NCI-H510A (cell line): ENCODE measurements around the gene TK2.
A peak's percentile ranks its signal among the peaks of the same experiment; 100 is the strongest.
"Not testable (repeated sequence)": the region's sequence is repeated elsewhere in the genome, so short reads cannot be mapped to it uniquely, and the experiment has no call there.

Experiments
- DNase-seq: peaks from one replicate; lab custom pipeline; 2025; lab: John Stamatoyannopoulos, UW

TK2 gene

DNA sequence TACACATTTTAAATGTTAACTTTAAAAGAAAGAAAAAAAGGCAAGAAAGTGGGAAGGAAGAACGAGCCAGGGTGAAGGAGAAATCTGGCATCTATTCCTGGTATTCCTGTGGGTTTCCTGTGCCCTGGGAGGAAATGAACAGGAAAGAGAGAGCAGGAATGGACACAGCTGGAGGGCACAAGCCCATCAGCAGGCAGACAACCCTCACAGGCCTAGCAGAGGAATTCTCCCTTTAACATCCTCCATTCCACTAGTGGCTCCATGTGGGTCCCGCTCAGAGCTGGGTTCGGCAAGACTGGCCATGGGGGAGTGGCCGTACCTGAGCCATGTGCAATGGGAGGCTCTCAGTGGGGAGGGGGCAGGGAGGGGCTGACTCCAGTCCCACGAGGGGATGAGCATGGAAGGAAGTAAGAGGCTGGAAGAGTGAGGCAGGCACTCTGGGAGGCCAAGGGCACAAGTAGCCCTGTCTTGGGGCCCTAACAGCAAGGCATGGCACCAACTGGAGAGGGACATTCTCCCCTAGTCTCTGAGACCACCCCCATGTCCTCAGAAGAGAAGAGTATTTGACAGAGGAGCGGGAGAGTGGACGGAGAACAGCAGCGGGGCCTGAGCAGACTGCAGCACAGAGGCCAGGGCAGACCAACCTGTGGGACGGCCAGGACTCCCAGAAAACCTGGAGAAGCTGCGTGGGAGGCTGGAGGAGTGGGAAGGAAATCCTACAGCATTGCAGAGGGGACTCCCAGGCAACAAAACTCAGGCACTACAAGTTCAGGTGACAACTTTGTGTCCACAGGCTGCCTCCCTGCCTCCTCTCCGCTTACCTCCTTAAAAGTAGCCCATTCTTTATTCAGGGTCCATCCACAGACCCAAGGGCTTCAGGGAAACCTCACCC, 30.2 kb downstream of the TK2 start:
- DNase-seq, result no peak

DNA sequence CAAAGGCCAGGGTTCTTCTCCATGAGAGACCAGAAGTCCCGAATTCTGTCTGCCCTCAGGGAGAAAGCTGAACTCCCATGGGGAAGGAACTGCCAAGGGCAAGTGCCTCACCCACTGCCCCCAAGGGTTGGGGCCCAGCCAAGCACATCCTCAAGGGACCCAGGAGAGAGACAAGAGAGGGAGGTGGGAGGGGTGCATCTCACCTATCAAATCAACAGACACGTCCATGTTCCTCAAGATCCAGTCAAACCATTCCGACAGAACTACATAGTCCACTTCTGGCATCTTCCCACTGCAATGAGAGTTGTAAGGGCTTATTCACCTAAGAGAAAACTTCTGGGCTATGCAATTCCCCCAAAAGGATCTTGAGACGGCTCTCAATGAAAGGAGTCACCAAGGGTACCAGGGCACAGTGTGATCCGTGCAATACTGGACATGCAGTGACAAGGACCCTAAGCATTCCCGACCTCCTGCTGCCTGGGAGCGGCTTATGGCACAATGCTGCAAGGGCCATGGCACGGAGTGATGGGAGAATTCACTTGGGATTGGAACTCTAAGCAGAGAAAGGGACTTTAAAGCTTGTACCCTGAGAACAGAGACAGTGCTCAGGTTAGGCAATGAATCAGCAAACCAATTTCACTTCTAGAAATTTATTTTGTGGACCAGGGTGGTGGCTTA, 32.2 kb downstream of the TK2 start:
- DNase-seq, result no peak

DNA sequence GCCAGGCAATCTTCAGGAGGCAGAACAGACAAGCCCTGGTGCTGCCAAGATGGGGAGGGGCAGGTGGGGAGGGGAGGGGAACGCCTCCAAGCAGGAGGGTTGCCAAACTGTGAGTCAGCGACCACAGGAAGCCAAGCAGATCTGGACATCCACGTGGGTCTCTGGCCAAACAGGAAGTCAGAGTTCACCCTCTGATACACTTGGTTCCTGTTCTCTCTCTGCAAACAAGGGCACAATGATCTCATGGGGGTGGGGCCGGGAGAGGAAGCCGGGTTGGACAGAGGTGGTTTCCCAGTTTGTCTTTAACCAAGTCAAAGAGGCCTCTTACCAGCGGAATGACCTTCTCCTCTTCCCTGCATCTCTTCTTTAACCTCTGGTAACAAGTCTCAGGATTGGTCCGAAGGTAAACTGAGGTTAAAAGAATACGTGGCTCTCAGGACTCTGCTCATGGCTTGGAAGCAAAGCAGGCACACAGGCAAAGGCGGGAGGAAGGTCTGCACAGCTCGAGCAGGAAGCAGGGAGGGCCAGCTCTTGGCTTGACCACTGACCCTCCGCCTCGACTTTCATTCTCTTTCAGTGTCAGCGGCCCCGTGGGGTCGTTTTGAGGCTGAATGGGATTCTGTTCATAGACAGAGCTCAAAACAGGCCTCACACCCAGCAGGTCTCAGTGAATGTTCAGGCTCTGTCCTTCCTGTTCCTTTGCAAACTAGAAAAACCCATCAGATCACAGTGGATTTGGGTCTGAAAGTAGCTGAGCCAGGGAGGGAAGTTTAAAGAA, 32.9 kb downstream of the TK2 start:
- peak; percentile 63 for DNase-seq

DNA sequence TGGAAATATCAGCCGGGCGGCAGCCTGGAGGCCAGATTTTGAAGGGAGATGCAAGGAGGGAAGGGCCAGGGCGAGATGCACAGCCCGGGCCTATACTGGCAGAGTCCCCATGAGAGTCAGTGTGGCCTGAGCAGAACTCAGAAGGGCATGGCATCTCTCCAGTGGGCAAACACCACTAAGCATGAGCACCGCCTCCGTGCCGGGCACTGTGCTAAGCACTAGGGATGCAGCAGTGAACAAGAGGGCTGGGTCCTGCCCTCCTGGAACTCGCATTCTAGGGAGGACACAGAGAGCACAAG, 33.5 kb downstream of the TK2 start:
- DNase-seq, result no peak

DNA sequence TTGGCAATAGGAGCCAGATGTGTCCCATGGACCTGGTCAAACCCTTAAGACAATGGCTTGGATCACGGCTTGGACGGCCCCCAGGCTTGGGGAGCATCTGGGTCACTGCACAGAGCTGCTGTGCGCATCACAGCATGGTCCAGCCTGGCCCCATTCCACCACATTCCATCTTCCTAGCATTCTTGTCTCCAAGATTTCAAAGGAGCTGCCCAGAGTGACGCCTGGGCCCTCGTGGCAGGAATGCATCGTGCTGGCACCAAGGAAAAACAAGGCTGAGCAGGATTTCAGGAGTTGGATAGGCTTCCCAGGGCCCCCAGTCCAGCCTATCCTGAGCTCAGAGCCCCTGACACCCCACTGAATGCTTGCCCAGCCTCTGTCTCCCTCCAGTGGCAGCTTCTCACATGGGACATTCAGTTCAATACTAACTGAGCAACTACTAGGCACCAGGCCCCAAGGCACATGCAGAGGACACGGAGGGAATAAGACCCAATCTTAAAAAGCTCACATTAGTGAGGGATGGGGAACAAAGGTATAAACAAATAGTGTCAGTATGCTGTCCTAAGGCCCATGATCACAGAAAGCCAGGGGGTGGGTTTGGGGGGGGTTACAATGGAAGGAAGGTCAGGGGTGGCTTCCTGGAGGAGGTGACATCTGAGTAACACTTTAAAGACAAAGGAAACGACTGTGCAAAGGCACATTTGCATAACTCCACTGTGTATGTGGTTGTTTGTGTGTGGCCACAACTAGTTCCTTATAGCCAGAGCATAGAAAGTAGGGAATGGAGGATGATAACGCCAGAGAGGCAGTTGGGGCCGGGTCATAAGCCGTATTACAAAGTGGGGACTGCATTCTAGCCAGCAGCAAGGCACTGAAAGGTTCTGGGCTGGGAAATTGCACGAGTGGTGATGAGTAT, 34.1 kb downstream of the TK2 start:
- DNase-seq, result no peak

DNA sequence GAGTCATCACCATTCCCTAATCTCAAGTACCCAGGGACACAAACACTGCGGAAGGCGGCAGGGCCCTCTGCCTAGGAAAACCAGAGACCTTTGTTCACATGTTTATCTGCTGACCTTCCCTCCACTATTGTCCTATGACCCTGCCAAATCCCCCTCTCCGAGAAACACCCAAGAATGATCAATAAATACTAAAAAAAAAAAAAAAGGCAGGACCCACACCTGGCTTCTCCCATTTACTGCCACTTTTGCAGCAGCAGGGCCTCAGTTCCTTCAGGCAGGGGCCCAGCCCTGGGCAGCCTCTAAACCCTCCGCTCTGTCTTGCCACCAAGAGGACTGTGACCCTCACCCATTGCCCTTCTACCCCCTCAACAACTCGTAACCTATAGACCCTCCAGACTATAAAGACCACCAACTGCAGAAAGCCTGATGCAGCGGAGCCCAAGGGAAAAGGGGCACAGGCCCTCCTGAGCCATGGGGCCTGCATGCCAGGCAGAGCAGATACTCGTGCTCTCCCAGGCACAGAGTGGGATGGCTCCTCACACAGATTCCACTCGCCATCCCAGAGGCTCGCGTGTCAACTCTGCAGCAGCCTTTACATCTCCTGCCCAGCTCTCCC, 34.8 kb downstream of the TK2 start:
- DNase-seq, result not testable (repeated sequence)

DNA sequence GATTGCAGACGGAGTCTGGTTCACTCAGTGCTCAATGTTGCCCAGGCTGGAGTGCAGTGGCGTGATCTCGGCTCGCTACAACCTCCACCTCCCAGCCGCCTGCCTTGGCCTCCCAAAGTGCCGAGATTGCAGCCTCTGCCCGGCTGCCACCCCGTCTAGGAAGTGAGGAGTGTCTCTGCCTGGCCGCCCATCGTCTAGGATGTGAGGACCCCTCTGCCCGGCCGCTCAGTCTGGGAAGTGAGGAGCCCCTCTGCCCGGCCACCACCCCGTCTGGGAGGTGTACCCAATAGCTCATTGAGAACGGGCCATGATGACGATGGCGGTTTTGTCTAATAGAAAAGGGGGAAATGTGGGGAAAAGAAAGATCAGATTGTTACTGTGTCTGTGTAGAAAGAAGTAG, 35.5 kb downstream of the TK2 start:
- not testable (repeated sequence) for DNase-seq

DNA sequence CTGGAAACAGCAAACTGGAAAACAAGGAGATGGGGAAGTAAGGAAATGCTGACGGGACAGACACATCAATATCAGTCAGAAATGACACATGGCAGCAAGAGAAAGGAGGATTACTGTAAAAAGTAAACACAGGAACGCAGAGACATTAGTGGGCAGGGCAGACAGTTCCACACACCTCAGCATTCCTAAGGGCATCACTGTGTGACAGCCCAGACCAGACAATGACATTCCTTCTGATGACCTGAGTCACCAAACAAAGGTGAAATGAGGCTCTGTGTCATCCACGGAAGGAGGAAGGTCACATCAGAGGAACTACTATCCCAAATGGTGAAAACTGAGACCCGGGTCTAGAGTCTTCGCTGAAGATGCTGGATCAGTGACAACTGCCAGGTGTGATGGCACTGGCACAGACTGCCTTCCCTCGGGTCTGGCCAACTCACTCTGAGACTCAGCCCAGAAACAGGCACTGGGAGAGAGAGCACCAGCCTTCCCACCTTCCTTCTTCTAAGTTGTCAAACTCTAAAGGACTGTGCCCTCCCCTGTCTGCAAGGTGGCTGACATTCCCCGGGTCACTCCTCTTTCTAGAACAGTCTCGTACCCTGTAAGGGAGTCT, 36.7 kb downstream of the TK2 start:
- DNase-seq, result no peak

DNA sequence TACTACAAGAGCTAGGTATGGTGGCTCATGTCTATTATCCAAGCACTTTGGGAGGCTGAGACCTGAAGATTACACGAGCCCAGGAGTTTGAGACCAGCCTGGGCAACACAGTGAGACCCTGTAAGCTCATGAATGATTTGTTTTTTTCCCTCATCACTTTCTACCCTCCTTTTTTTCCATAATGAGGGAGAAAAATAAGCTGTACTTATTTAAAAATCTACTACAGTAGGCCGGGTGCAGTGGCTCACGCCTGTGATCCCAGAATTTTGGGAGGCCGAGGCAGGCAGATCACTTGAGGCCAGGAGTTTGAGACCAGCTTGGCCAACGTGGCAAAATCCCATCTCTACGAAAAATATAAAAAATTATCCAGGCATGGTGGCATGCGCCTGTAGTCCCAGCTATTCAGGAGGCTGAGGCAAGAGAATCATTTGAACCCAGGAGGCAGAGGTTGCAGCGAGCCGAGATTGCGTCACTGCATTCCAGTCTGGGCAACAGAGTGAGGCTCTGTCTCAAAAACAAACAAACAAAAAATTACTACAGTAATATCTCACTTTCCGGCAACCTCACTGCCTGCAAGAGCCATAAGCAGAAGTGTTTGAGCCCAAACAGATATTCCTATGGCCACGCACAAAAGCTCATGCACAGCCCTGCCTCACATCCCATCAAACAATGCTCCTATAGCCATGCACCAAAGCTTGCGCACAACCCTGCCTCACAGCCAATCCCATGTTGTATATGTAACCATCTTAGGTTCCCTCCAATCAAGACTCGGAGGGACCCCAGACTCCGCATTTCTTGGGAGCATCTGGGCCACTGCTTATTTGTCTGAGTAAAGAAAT, 37.4 kb downstream of the TK2 start:
- DNase-seq, result no peak

DNA sequence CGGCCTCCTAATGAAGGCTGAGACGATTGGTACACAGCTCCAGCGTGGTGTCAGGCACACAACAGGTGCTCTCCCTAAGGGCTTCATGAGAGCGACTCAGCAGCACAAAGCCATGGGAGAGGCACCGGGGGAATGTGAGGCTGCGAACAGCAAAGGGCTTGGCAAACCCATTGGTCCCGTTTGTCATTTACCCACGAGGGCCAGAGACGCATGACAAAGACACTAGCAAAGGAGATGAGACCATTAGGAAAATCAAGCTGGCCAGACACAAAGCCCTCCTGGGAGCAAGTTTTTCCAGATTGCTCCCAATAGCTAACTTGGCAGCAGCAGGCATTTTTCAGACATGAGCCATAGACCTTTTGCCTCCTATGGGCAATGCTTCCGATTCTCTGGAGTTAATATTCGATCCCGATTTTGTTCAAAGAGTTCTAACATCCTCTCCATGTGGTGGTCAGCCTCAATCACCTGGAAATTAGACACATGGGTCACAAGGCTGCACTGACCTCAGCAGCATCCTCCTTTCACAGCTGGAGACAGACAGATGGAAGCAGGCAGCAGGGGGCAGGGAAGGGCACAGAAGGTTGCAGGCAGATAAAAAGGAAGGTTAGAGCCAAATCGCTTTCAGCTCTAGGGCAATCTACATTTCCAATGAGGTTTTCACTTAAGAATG, 38.2 kb downstream of the TK2 start:
- DNase-seq, result no peak

DNA sequence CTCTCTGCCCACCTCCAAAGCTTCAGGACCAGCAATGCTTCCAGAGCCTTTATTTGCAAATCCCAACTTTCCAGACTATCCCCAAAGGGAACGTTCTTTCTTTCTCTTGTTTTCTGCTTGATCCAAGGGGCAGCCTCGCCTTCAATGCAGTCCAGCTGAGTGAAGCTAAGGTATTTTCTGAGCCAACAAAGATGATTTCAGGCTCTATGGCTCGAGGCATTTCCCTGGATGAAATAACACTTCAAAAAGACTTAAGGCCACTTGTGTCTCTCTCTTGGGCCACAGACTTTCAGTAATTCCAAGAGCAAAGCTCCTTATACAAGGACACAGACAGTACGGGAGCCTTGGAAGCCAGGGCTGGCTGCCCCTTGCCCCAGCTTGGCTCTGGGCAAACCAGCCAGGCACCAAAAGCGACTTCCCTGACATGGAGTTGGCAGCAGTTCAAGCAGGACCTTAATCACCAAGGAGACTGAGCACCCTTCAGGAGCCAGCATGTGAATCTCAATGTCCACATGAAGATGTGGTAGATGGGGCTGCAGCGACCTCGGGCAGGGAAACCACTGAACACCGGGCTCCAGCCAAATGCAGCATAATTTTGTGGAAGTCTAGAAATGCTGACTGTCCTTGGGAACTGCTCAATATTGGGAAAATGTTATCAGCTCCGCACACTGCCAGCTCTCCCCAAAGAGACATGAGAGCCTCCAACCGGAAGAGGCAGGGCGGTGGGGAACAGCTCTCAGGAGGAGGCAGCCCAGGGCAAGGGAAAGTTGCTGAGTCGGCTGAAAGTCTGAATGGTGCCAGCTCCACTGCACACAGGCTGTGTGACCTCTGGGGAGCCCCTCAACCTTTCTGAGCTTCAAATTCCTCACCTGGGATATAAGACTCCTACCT, 39.0 kb downstream of the TK2 start:
- no peak for DNase-seq

DNA sequence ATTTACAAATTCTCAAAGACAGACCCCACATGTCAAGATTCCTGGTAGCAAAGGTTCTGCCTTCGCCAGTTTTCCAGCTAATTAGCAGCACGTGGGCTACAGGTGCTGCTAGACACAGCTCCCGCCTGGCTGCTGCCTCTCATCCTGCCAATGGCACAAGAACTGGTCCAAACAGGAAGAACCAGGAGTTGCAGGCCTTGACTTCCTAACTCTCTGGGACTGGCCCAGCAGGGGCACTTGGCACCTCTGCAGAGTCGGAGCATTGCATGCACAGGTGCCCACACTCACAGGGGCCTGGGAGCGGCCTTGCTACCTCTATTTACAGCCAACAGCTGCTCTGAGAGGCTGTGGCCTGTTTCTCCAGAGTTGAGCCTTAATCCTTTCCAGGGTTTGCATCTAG, 39.6 kb downstream of the TK2 start:
- no peak for DNase-seq

DNA sequence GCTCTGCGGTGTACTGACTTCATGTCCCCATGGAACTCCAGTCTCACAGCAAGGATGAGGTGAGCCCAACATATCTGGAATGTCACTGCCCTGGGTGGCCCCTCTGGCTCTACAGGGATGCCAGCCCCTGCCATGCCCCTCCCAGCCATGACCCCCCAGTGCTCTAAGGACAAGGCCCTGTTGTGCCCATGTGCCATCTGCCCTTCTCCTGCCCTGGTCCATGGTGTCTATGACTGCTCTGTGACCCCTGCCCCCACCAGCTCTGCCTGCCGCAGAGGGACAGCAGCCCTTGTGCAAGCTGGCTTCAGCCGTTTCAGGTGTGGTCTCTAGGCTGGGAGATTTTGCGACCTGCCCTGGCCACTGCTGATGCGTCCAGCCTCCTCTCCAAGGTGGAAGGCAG, 40.3 kb downstream of the TK2 start:
- no peak for DNase-seq

DNA sequence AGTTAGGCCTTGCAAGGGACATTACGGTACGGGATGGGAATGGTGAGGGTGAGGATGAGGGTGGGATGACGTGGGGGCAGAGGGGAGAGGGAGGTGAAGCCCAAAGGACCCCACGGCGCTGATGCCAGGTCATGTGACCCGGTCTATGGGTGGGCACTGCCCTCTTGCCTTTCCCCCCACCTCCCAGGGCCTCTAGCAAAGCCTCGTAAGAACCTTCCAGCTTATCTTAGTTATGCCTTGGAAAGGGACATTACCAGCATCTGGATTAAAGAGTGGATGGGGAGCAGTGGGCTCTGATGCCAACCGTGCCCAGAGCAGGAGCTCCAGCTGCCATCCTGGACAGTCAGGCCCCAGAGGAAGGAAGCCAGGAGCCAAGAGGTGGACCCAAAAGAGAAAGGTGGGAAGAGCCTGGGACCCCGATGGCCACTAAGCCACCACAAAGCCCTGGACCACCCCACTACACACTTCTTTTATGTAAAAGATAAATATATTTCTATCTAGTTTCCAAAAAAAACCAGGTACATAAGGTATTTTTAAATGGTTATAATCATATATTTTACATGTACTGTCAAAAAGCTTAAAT, 40.9 kb downstream of the TK2 start:
- no peak for DNase-seq

DNA sequence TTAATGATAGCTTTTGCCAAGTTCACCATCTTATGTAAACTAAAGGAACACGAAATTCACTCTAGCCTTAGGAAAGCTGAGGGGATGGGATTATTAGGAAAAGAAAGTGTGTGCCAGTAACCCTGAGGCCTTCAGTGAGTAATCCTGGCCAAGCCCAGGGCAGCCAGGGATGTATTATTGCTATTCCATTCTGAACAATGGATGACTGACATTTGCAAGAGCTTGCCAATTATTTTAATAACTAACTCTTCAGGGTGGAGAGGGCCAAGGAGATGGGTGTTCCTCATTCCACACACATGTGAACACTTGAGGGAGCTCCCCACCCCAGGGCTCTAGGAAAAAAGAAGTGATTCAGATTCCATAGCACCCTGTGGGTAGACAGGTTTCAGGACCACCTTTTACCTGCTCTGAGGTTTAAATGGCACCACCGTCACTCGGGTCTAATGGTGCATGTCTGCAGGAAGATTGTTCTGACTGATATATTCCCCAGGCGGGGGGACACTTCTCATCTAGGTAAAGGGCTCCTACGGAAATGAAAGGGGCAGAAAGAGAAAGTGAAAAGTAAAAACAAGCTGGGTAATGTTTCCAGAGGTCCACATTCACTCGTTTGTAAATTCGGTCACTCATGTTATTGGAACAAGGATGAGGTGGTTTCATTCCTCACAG, 41.5 kb downstream of the TK2 start:
- no peak for DNase-seq

DNA sequence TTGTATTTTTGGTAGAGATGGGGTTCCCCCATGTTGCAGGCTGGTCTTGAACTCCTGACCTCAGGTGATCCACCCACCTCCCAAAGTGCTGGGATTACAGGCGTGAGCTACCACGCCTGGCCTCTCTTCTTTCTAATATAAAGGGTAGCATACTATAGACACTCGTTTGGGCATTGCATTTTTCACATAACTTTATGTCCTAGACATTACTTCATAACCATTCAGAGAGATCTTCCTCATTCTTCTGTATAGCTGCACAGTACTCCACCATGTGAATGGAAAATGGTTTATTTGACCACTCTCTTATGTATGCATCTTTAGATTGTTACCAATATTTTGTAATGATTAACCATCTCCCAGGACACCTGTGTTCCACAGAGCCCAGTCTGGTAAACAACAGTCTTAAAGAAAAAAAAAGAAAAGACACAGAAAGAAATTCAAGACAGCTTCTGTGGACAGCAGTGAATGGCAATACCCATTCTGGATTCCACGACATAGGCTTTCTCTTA, 42.1 kb downstream of the TK2 start:
- DNase-seq, result no peak

DNA sequence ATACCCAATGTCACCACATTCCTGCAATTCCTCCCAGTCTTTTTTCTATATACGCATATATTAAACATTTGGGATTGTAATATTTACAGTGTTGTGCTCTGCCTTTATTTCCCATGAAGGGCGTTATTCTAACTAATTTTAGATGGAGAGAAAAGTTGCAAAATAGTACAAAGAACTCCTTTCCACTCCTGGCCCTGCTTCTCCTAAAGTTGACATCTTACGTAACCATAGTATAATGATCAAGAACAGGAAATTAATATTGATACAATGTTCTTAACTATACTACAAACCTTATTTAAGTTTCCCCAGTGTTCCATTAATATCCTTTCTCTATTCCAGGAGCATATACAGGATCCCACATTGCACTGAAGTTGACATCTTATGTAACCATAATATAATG, 46.3 kb downstream of the TK2 start:
- DNase-seq, result no peak
